Stimulated activated CD4-positive, alpha-beta T cell treated with anti-CD3 and anti-CD28 coated beads, TNF-alpha, amount 100 ng/mL, for 24 hours (primary cell): ENCODE measurements around the gene AMER3.

ENCODE experiments used
- DNase-seq, 3 experiments: peaks; one replicate each; pipeline ENCODE4 v3.0.0-alpha.2; 2020; ENCODE audit warnings: low read depth in 3 of 3

AMER3 gene

GRCh38 chr2:130778781-130779180 is 23.4 kb downstream of the AMER3 start:
- DNase-seq: no peak

- no peak for DNase-seq
Measured at GRCh38 chr2:130785466-130786055, 30.2 kb downstream of the AMER3 start.

- no peak for DNase-seq
Measured at GRCh38 chr2:130786076-130786475, 30.7 kb downstream of the AMER3 start.

- no peak for DNase-seq
Measured at GRCh38 chr2:130787841-130788240, 32.5 kb downstream of the AMER3 start.

GRCh38 chr2:130790312-130790711 is 35.0 kb downstream of the AMER3 start:
- no peak for DNase-seq

GRCh38 chr2:130790804-130791616 is 35.7 kb downstream of the AMER3 start:
- no peak for DNase-seq

- no peak for DNase-seq
Measured at GRCh38 chr2:130791617-130791939, 36.2 kb downstream of the AMER3 start.

GRCh38 chr2:130795431-130795830 is 40.1 kb downstream of the AMER3 start:
- DNase-seq: no peak

GRCh38 chr2:130796290-130796689 is 41.0 kb downstream of the AMER3 start:
- DNase-seq: no peak

GRCh38 chr2:130797493-130798435 is 42.4 kb downstream of the AMER3 start:
- peak; percentile 84 to 91 (median 90) for DNase-seq

GRCh38 chr2:130798472-130799218 is 43.3 kb downstream of the AMER3 start:
- DNase-seq: no peak

GRCh38 chr2:130799295-130799694 is 44.0 kb downstream of the AMER3 start:
- no peak for DNase-seq

GRCh38 chr2:130805613-130806012 is 50.3 kb downstream of the AMER3 start:
- no peak for DNase-seq

GRCh38 chr2:130806370-130806769 is 51.0 kb downstream of the AMER3 start:
- DNase-seq: no peak

- DNase-seq: no peak
Measured at GRCh38 chr2:130807659-130808385, 52.5 kb downstream of the AMER3 start.

GRCh38 chr2:130808482-130809268 is 53.3 kb downstream of the AMER3 start:
- DNase-seq: no peak

GRCh38 chr2:130810490-130810889 is 55.1 kb downstream of the AMER3 start:
- no peak for DNase-seq

GRCh38 chr2:130813722-130814121 is 58.4 kb downstream of the AMER3 start:
- DNase-seq: no peak

- no peak for DNase-seq
Measured at GRCh38 chr2:130814931-130815680, 59.8 kb downstream of the AMER3 start.
